K562 (cell line): Measurements from ENCODE around the gene BMI1. TPM values are rescaled to one million over a fixed set of nuclear protein-coding genes. Genes with fewer than 3 reads are reported as not detected.

Experiments used
- ESRRB ChIP-seq: fragments of 250-450 bp; sonication (Bioruptor Pico); IDR thresholded peaks from 2 replicates; pipeline ENCODE4 v1.5.0; 2020; ENCODE audit warnings: mild to moderate bottlenecking, moderate library complexity, borderline replicate concordance
- GATAD2B ChIP-seq: fragments of 450-650 bp; IDR thresholded peaks from 2 replicates; pipeline ENCODE4 v1.6.1; 2017; ENCODE audit warnings: mild to moderate bottlenecking, borderline replicate concordance
- HIVEP1 ChIP-seq: fragments of 250-450 bp; sonication (Bioruptor Pico); IDR thresholded peaks from 2 replicates; pipeline ENCODE4 v1.4.0; 2020; ENCODE audit warnings: mild to moderate bottlenecking
- NR2F6 ChIP-seq: fragments of 450-650 bp; formaldehyde crosslinking; IDR thresholded peaks from 2 replicates; pipeline ENCODE4 v1.4.0; 2020; ENCODE audit warnings: mild to moderate bottlenecking
- SP2 ChIP-seq: IDR thresholded peaks from 2 replicates; pipeline ENCODE4 v1.6.1; 2011; ENCODE audit warnings: mild to moderate bottlenecking, low read depth, low read length, moderate library complexity; ENCODE audit not compliant: poor library complexity, severe bottlenecking; ENCODE audit errors: extremely low read depth
- ZNF280B ChIP-seq: fragments of 250-450 bp; sonication (Bioruptor Pico); IDR thresholded peaks from 2 replicates; pipeline ENCODE4 v1.5.1; 2021; ENCODE audit warnings: mild to moderate bottlenecking
- polyA plus RNA-seq, 8 experiments: library from polyadenylated mRNA; depleted of rRNA in 4 of 8; stranded (reverse) in 5 of 8; unstranded in 3 of 8; fragments of >200 nt; fragmentation: Nextera tagmentation in 2 of 8; fragmentation: Illumina TruSeq in 1 of 8; extraction: Ambion mirVana in 2 of 8; extraction: Trizol in 1 of 8; gene quantifications; 2 replicates each; pipeline versions ENCODE4 v1.2.1 to v1.2.3, GENCODE V29; 2011 to 2014; ENCODE audit warnings: inconsistent platforms in 1 of 8, missing spikeins in 1 of 8
- total RNA-seq, 7 experiments: library from RNA; depleted of rRNA in 6 of 7; stranded (reverse); fragments of >200 nt in 6 of 7; fragmentation: Illumina TruSeq in 2 of 7; extraction: Trizol in 2 of 7; gene quantifications; 2 replicates each; pipeline versions ENCODE4 v1.2.1 to v1.2.3, GENCODE V29; 2011 to 2021; ENCODE audit warnings: low replicate concordance in 1 of 7
- TF ChIP-seq, protein P1 (sequence below): sonication (generic); formaldehyde crosslinking; IDR thresholded peaks from 2 replicates; pipeline ENCODE4 v1.8.1; 2022; ENCODE audit warnings: missing genetic modification reagents
- TF ChIP-seq, protein P2 (sequence below): fragments of 250-450 bp; sonication (Bioruptor Pico); IDR thresholded peaks from 2 replicates; pipeline ENCODE4 v1.8.0; 2021; ENCODE audit warnings: borderline replicate concordance, mild to moderate bottlenecking, moderate library complexity; ENCODE audit not compliant: poor library complexity, severe bottlenecking
- TF ChIP-seq, protein P3 (sequence below): fragments of 250-450 bp; sonication (Bioruptor Pico); IDR thresholded peaks from 2 replicates; pipeline ENCODE4 v1.5.0; 2020; ENCODE audit warnings: mild to moderate bottlenecking, borderline replicate concordance

Gene BMI1
- total and polyA plus RNA-seq, 9 of the 15 experiments (the other 6 are each of a cell fraction or from before 2014, with no cell fraction given): 21.4 to 103 (median 70.8) TPM

- TF ChIP-seq ZNF280B (CRISPR knock-in tag) (no peak), SP2 (no peak), HIVEP1 (CRISPR knock-in tag) (no peak), ESRRB (no peak), GATAD2B (0 out of 2 replicates have a peak, but pooled peaks have one; percentile 16), NR2F6 (CRISPR knock-in tag) (no peak)
- TF ChIP-seq, protein P1, sequence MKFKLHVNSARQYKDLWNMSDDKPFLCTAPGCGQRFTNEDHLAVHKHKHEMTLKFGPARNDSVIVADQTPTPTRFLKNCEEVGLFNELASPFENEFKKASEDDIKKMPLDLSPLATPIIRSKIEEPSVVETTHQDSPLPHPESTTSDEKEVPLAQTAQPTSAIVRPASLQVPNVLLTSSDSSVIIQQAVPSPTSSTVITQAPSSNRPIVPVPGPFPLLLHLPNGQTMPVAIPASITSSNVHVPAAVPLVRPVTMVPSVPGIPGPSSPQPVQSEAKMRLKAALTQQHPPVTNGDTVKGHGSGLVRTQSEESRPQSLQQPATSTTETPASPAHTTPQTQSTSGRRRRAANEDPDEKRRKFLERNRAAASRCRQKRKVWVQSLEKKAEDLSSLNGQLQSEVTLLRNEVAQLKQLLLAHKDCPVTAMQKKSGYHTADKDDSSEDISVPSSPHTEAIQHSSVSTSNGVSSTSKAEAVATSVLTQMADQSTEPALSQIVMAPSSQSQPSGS: no peak
- TF ChIP-seq, protein P2, sequence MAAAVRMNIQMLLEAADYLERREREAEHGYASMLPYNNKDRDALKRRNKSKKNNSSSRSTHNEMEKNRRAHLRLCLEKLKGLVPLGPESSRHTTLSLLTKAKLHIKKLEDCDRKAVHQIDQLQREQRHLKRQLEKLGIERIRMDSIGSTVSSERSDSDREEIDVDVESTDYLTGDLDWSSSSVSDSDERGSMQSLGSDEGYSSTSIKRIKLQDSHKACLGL: no peak
- TF ChIP-seq, protein P3, sequence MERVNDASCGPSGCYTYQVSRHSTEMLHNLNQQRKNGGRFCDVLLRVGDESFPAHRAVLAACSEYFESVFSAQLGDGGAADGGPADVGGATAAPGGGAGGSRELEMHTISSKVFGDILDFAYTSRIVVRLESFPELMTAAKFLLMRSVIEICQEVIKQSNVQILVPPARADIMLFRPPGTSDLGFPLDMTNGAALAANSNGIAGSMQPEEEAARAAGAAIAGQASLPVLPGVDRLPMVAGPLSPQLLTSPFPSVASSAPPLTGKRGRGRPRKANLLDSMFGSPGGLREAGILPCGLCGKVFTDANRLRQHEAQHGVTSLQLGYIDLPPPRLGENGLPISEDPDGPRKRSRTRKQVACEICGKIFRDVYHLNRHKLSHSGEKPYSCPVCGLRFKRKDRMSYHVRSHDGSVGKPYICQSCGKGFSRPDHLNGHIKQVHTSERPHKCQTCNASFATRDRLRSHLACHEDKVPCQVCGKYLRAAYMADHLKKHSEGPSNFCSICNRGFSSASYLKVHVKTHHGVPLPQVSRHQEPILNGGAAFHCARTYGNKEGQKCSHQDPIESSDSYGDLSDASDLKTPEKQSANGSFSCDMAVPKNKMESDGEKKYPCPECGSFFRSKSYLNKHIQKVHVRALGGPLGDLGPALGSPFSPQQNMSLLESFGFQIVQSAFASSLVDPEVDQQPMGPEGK: no peak
Observed at GRCh38 chr10:22340329-22341189, 19.7 kb downstream of the BMI1 start (continued).
